Fibroblast of mammary gland (primary cell): ENCODE data around the gene SCCPDH.

Experiments used
- DNase-seq: peaks from one replicate; pipeline ENCODE4 v3.0.0-alpha.2; 2010; ENCODE audit warnings: low read depth
- H3K4me3 ChIP-seq: 2 replicates; pipeline ENCODE4 v1.5.1; 2011; ENCODE audit warnings: low read depth, mild to moderate bottlenecking, low read length, moderate library complexity; ENCODE audit not compliant: control insufficient read depth
- CTCF ChIP-seq: conservative IDR thresholded peaks from 2 replicates; pipeline ENCODE4 v1.5.1; 2011; ENCODE audit warnings: low read depth, low read length, inconsistent platforms; ENCODE audit not compliant: control insufficient read depth, insufficient read depth

Gene SCCPDH

GRCh38 chr1:246789454-246790339 lies 65.5 kb downstream of the SCCPDH start:
- TF ChIP-seq CTCF = no peak
- H3K4me3 ChIP-seq = no peak overlapping the region

DNA sequence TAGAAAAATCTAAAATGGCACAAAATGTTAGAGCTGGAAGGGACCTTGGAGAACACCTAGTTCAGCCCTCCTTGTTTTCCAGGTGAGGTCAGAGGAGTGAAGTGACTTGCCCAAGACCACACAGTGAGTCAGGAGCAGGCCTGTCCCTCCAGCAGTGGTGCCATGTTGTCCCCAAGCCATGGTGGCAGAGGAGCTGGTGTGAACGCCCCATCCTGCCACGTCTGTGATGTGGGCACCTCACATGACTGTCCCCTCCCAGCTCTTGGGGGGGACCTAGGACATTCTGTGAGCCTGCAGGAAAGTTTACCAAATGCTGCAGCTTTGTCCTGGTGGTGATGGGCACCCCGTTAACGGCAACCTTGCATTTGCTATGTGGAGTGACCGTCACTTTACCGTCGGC lies 66.2 kb downstream of the SCCPDH start:
- TF ChIP-seq CTCF = no peak
- no peak overlapping the region for H3K4me3 ChIP-seq
- DNase-seq = no peak

More at GRCh38 chr1:246789454-246790339, 65.5 kb downstream of the SCCPDH start:
- DNase-seq = no peak

DNA sequence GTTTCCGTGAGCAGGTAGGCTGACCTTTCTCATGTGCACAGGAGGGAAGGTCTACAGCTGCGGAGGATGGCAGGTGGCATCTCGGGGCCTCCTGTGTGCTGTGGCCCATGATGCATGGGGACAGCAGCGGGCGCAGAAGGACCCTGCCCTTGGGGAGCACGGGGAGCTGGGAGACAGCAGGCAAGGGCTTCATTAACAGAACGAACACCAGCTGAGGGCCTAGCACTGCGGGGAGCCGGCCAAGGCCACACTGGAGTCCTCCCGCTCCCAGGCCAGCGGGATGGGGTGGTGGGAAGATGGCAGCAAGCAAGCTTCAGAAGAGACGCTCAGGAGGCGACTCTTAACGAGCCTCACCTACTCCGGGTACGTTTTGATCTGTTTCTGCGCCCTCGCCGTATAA lies 66.6 kb downstream of the SCCPDH start:
- no peak for TF ChIP-seq CTCF
- DNase-seq = no peak
- H3K4me3 ChIP-seq = no peak overlapping the region

DNA sequence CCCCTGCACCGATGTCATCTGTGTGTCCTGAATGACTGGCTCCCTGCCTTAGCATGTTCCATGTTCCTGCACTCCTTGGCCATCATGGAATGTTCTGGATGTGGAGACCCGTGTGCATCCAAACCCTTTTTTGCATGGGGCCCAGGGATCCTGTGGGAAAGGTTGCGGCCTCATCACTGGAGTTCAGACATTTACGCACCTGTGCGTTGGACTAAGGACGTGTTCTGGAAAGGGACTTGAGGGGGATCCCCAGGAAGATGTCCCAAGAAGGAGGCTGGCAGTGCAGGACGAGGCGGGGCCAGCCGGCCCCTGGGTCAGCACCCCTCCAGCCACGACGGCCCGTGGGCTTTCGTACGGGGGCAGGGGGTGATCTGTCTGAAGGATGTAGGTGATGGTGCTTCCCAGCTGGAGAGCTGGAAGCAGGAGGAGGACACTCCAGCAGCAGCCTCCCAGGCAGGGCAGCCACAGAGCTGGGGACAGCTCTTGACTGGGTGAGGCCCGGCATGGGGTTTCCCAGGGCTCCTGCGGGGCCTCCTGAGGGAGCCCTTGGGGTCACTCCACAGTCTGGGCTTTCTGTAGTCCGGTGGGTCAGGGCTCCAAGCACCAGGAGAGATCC lies 67.2 kb downstream of the SCCPDH start:
- no peak for DNase-seq

GRCh38 chr1:246792603-246793002 lies 68.4 kb downstream of the SCCPDH start:
- no peak for TF ChIP-seq CTCF
- H3K4me3 ChIP-seq = no peak overlapping the region
- no peak for DNase-seq

More for the DNA sequence above, 67.2 kb downstream of the SCCPDH start:
- no peak for TF ChIP-seq CTCF
- no peak overlapping the region for H3K4me3 ChIP-seq

- no peak overlapping the region for H3K4me3 ChIP-seq
- TF ChIP-seq CTCF = no peak
- no peak for DNase-seq
These were observed 69.2 kb downstream of the SCCPDH start for GRCh38 chr1:246793356-246793896.
